ENCODE results near the gene PCDHGA1. TPM values are rescaled to one million over a fixed set of nuclear protein-coding genes. Genes with fewer than 3 reads are reported as not detected.

Gene PCDHGA1
- polyA plus RNA-seq, 3 donors, result not detected

DNA sequence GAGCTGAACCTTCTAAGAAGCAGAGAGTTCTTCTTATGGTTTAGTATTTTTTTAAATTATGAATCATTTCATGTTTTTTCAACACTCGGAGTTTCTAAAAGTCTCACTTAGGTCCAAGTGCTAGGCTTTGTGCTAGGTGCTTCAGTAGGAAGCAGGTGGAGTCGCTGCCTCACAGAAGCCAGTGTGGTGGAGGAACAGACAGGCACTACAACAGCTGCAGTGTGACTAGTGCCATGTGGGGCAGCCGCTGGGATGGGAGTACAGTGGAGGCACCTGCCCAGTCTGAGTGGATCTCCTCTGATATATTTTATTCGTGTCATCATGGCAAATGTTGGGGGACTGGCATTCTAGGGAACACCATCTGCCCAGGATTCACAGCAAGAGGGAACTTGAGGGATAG is 173.9 kb downstream of the PCDHGA1 start:
- H3K36me3 ChIP-seq (replicated peaks in 1 of 2; ENCODE audit: control insufficient read depth in 1 of 2, insufficient read depth in 2 of 2, low read length in 2 of 2), result no peaks in the 10 kb centered on the region
- Mint-ChIP-seq H3K27me3 (ENCODE audit: low read depth in 3 of 3) (peaks cover 7 to 22% (median 14%) of the 10 kb centered on the region in 3 donors), H3K4me1 (peaks cover 6% of the 10 kb centered on the region), H3K9me3 (no peaks in the 10 kb centered on the region), H3K4me3 (no peak overlapping the region), H3K27ac (no peak overlapping the region), H3K36me3 (no peaks in the 10 kb centered on the region)
- peaks cover 0 to 4% of the 10 kb centered on the region in 2 donors for H3K27me3 ChIP-seq (ENCODE audit: control insufficient read depth in 2 of 2, insufficient read depth in 2 of 2, low read length in 2 of 2)
- H3K79me2 ChIP-seq (ENCODE audit: insufficient read depth, low read length), result no peaks in the 10 kb centered on the region
- H2AFZ ChIP-seq (ENCODE audit: insufficient read depth, low read depth, low read length, poor library complexity, severe bottlenecking), result no peak overlapping the region
- H3K9me3 ChIP-seq (replicated peaks in 1 of 2; ENCODE audit: control insufficient read depth in 1 of 2, insufficient read depth in 1 of 2, low read length in 2 of 2), result no peaks in the 10 kb centered on the region
- intact Hi-C loops (cut with micrococcal nuclease), result no loop called here
- H3K9ac ChIP-seq (ENCODE audit: insufficient read depth, low read length, poor library complexity, severe bottlenecking), result no peak overlapping the region
- H3K27ac ChIP-seq (ENCODE audit: low read depth in 1 of 2, low read length in 2 of 2), result no peak overlapping the region
- no peak overlapping the region for H3K4me3 ChIP-seq (replicated peaks in 1 of 3; ENCODE audit: low read depth in 2 of 3, low read length in 3 of 3)
- H3K4me2 ChIP-seq (replicated peaks; ENCODE audit: extremely low read depth, low read length, poor library complexity, severe bottlenecking), result no peak overlapping the region
- H4K20me1 ChIP-seq (ENCODE audit: insufficient read depth, low read length), result no peaks in the 10 kb centered on the region
- WGBS (ENCODE audit: insufficient coverage), result 100% methylated on average over 3 of the region's 4 CpGs
- TF ChIP-seq, protein P1, sequence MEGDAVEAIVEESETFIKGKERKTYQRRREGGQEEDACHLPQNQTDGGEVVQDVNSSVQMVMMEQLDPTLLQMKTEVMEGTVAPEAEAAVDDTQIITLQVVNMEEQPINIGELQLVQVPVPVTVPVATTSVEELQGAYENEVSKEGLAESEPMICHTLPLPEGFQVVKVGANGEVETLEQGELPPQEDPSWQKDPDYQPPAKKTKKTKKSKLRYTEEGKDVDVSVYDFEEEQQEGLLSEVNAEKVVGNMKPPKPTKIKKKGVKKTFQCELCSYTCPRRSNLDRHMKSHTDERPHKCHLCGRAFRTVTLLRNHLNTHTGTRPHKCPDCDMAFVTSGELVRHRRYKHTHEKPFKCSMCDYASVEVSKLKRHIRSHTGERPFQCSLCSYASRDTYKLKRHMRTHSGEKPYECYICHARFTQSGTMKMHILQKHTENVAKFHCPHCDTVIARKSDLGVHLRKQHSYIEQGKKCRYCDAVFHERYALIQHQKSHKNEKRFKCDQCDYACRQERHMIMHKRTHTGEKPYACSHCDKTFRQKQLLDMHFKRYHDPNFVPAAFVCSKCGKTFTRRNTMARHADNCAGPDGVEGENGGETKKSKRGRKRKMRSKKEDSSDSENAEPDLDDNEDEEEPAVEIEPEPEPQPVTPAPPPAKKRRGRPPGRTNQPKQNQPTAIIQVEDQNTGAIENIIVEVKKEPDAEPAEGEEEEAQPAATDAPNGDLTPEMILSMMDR (IDR thresholded peaks at IDR 0.05), result no peak
- peaks cover 7 to 8% of the 10 kb centered on the region in 2 donors for H3K4me1 ChIP-seq (ENCODE audit: control insufficient read depth in 1 of 2, insufficient read depth in 2 of 2, low read length in 2 of 2)
- DNase-seq, result no peak

DNA sequence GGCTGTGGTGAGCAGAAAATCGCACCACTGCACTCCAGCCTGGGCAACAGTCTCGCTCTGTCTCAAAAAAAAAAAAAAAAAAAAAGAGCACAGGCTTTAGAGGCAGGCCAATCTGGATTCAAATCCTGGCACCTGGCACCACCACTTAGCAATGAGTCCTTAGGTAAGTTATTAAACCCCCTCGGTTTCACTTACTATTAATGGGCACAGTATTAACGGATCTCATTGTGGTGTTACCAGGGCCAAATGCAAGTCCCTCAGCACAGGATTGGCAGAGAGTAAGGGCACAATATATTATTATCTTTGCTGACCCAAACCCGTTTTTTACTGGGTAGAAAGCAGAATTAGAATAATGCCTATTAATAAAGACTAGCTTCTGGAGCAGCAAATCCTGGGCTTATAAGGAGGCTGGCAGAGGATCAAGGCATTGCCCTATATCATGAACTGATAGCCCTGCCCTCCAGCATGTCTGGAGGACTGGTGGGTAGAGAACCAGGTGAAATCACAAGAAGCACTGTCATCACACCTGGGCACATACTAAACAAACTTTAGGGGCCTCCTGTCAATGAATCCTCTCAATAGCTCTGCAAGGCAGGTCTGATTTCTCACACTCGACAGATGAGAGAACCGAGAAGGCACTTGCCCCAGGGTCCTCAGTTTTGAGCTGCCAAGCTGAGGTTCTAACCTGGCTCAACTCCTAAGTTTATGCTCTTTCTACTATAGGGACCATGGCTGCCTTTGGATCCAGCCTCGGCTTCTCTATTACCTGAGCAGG is 176.3 kb downstream of the PCDHGA1 start:
- TF ChIP-seq, protein P1 (IDR thresholded peaks at IDR 0.05), result no peak
- intact Hi-C loops (cut with micrococcal nuclease), result no loop called here
- Histone ChIP-seq H3K4me2 (replicated peaks; ENCODE audit: extremely low read depth, low read length, poor library complexity, severe bottlenecking) (no peak overlapping the region), H3K27ac (ENCODE audit: low read depth in 1 of 2, low read length in 2 of 2) (no peak overlapping the region), H3K9ac (ENCODE audit: insufficient read depth, low read length, poor library complexity, severe bottlenecking) (no peak overlapping the region), H4K20me1 (ENCODE audit: insufficient read depth, low read length) (no peaks in the 10 kb centered on the region), H3K79me2 (ENCODE audit: insufficient read depth, low read length) (no peaks in the 10 kb centered on the region), H3K36me3 (replicated peaks in 1 of 2; ENCODE audit: control insufficient read depth in 1 of 2, insufficient read depth in 2 of 2, low read length in 2 of 2) (no peaks in the 10 kb centered on the region), H3K27me3 (ENCODE audit: control insufficient read depth in 2 of 2, insufficient read depth in 2 of 2, low read length in 2 of 2) (peaks cover 0 to 5% of the 10 kb centered on the region in 2 donors), H3K4me3 (replicated peaks in 1 of 3; ENCODE audit: low read depth in 2 of 3, low read length in 3 of 3) (no peak overlapping the region), H2AFZ (ENCODE audit: insufficient read depth, low read depth, low read length, poor library complexity, severe bottlenecking) (no peak overlapping the region), H3K9me3 (replicated peaks in 1 of 2; ENCODE audit: control insufficient read depth in 1 of 2, insufficient read depth in 1 of 2, low read length in 2 of 2) (no peaks in the 10 kb centered on the region), H3K4me1 (ENCODE audit: control insufficient read depth in 1 of 2, insufficient read depth in 2 of 2, low read length in 2 of 2) (peaks cover 10 to 15% of the 10 kb centered on the region in 2 donors)
- peaks cover 4 to 6% of the 10 kb centered on the region in 2 donors for H3K36me3 Mint-ChIP-seq
- peak overlapping the region in 1 of 7 donors; percentile 45 for H3K27ac Mint-ChIP-seq
- WGBS (ENCODE audit: insufficient coverage), result 92% methylated on average over 2 of the region's 8 CpGs
- DNase-seq, result no peak
- H3K9me3 Mint-ChIP-seq, result peaks cover 0 to 4% (median 0%) of the 10 kb centered on the region in 7 donors
- peaks cover 6 to 30% (median 17%) of the 10 kb centered on the region in 3 donors for H3K27me3 Mint-ChIP-seq (ENCODE audit: low read depth in 3 of 3)
- H3K4me3 Mint-ChIP-seq, result no peak overlapping the region
- H3K4me1 Mint-ChIP-seq, result peaks cover 13% of the 10 kb centered on the region

Data from CD14-positive monocyte (primary cell).